B cell (primary cell): ENCODE measurements around the gene AFF2.

Source experiments
- CTCF ChIP-seq: fragments of 200-600 bp; IDR thresholded peaks from one replicate; pipeline ENCODE4 v1.8.0; 2022; ENCODE audit warnings: antibody characterized with exemption, mild to moderate bottlenecking
- EZH2 ChIP-seq: IDR thresholded peaks from 2 replicates; pipeline ENCODE4 v1.6.1; 2012; ENCODE audit warnings: borderline replicate concordance, low read depth, mild to moderate bottlenecking, moderate library complexity, low read length; ENCODE audit not compliant: insufficient read depth, poor library complexity, severe bottlenecking

GRCh38 chrX:148592595-148592994, 92.2 kb downstream of the AFF2 start:
- TF ChIP-seq CTCF (no peak), EZH2 (no peak)
